Body of pancreas (tissue), 4 donors: ENCODE data around the gene IL16. TPM values are rescaled to one million over a fixed set of nuclear protein-coding genes. Genes with fewer than 3 reads are reported as not detected.
A peak's percentile ranks its signal among the peaks of the same experiment; 100 is the strongest.

Source experiments
- ATAC-seq: fragments of 150-250 bp; one replicate; pipeline ENCODE4 v1.9.1; 2016
- DNase-seq, 4 donors: peaks; one replicate each; pipeline ENCODE4 v3.0.0-alpha.2; 2019
- H3K27ac ChIP-seq, 4 donors: fragments of 200-600 bp; sonication (generic); 1 replicate in 3 of 4; 2 replicates in 1 of 4; pipeline versions ENCODE4 v1.5.1 to v1.6.1; 2016 to 2019; ENCODE audit warnings: mild to moderate bottlenecking in 1 of 4, mixed read lengths in 1 of 4, moderate library complexity in 1 of 4
- H3K27me3 ChIP-seq, 2 donors: fragments of 200-600 bp; sonication (generic); one replicate each; pipeline ENCODE4 v1.6.0; 2016; ENCODE audit warnings: mild to moderate bottlenecking in 1 of 2
- H3K36me3 ChIP-seq, 2 donors: fragments of 200-600 bp; sonication (generic); replicated peaks in 1 of 2; 2 replicates each; pipeline ENCODE4 v1.5.1; 2016; ENCODE audit warnings: low read depth in 2 of 2; ENCODE audit not compliant: insufficient read depth in 1 of 2
- H3K4me1 ChIP-seq: fragments of 200-600 bp; sonication (generic); one replicate; pipeline ENCODE4 v1.6.0; 2016
- H3K4me3 ChIP-seq, 2 donors: fragments of 200-600 bp; sonication (generic); 1 replicate in 1 of 2; 2 replicates in 1 of 2; pipeline ENCODE4 v1.5.1; 2016 to 2019
- H3K9me3 ChIP-seq, 3 donors: fragments of 200-600 bp; sonication (generic); 1 replicate in 2 of 3; 2 replicates in 1 of 3; pipeline ENCODE4 v1.5.1; 2016
- POLR2A ChIP-seq, 3 donors: fragments of 450-650 bp; IDR thresholded peaks; one replicate each; pipeline ENCODE4 v1.6.1; 2016; ENCODE audit warnings: antibody characterized with exemption in 3 of 3, mild to moderate bottlenecking in 2 of 3
- WGBS, 2 donors: methylation state at CpG; one replicate each; pipeline ENCODE4 v1.1.5; 2017; 5-methylcytosine and 5-hydroxymethylcytosine counted together
- intact Hi-C: fragments of 100-400 bp; cut with DNase I; formaldehyde crosslinking; loops from one replicate; pipeline ENCODE4 v1.15.1; 2023
- total RNA-seq, 2 donors: library from RNA; depleted of rRNA; stranded (reverse); fragments of >200 nt; gene quantifications; one replicate each; pipeline ENCODE4 v1.1.0, GENCODE V29; 2016
- TF ChIP-seq, protein P1 (sequence below), 7 experiments: fragments of 450-650 bp in 4 of 7; fragments of 200-600 bp in 3 of 7; sonication (generic) in 3 of 7; IDR thresholded peaks; one replicate each; pipeline ENCODE4 v1.5.1; 2016 to 2019; ENCODE audit warnings: antibody characterized with exemption in 7 of 7

IL16 gene
- total RNA-seq, 2 donors from 2014 or later: 2.9 to 4.9 TPM

DNA sequence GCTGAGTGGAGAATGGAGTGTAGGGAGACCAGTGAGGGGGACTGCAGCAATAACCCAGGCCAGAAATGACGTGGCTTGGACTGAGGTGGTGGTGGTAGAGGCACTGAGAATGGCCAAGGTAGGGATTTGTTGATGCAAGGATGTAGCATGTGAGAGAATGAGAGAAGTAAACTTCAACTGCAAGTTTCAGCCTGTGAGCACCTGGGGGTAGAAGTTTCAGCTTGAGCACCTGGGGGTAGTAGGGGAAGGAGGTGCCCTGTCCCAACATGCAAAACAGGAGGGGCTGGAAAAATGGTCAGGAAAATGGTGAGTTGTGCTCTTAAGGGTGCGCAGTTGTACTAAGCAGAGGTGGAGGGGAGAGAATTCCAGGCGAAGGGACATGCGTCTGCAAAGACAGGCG, 31.0 kb downstream of the IL16 start:
- Histone ChIP-seq H3K27ac (no peak overlapping the region), H3K9me3 (no peaks in the 10 kb centered on the region), H3K4me1 (no peaks in the 10 kb centered on the region), H3K27me3 (no peaks in the 10 kb centered on the region), H3K36me3 (no peaks in the 10 kb centered on the region), H3K4me3 (no peak overlapping the region)
- ATAC-seq (no peak), DNase-seq (no peak)
- TF ChIP-seq, protein P1, sequence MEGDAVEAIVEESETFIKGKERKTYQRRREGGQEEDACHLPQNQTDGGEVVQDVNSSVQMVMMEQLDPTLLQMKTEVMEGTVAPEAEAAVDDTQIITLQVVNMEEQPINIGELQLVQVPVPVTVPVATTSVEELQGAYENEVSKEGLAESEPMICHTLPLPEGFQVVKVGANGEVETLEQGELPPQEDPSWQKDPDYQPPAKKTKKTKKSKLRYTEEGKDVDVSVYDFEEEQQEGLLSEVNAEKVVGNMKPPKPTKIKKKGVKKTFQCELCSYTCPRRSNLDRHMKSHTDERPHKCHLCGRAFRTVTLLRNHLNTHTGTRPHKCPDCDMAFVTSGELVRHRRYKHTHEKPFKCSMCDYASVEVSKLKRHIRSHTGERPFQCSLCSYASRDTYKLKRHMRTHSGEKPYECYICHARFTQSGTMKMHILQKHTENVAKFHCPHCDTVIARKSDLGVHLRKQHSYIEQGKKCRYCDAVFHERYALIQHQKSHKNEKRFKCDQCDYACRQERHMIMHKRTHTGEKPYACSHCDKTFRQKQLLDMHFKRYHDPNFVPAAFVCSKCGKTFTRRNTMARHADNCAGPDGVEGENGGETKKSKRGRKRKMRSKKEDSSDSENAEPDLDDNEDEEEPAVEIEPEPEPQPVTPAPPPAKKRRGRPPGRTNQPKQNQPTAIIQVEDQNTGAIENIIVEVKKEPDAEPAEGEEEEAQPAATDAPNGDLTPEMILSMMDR (IDR thresholded peaks at IDR 0.05): no peak
- TF ChIP-seq POLR2A (IDR thresholded peaks at IDR 0.05): no peak
- intact Hi-C loops: no loop called here
- 81 to 85% methylated on average over 5 of the region's 5 CpGs for WGBS, 2 donors

GRCh38 chr15:81229586-81229985, 32.9 kb downstream of the IL16 start:
- intact Hi-C loops: no loop called here
- DNase-seq (peak in 1 of 4 donors; percentile 29), ATAC-seq (peak; percentile 52)
- Histone ChIP-seq H3K27ac (no peak overlapping the region), H3K36me3 (no peaks in the 10 kb centered on the region), H3K27me3 (no peaks in the 10 kb centered on the region), H3K9me3 (no peaks in the 10 kb centered on the region), H3K4me3 (no peak overlapping the region), H3K4me1 (no peaks in the 10 kb centered on the region)
- TF ChIP-seq POLR2A (IDR thresholded peaks at IDR 0.05): no peak
- TF ChIP-seq, protein P1 (IDR thresholded peaks at IDR 0.05): no peak
- 44 to 54% methylated on average over 3 of the region's 3 CpGs for WGBS, 2 donors

GRCh38 chr15:81235276-81236123, 38.8 kb downstream of the IL16 start:
- no peak overlapping the region for H3K27ac ChIP-seq

DNA sequence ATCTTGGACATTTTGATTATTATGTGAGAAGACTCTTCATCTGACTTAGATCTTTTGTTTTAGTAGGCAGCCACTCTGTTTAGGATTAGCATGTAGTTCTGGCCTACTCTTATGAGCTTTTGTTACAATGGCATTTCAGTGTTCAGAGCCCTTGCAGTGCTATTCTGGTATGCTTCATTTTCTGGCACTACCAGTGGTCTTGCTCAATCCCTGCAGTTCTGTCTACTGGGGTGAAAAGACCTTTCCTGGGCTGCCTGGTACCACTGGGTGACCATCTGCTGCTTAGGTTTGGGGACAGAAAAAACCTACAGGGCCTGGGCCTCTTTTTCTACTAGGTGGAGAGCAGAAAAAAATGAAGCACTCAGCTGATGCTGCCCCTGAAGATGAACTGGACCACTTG, 42.5 kb downstream of the IL16 start:
- Histone ChIP-seq H3K27me3 (no peaks in the 10 kb centered on the region), H3K9me3 (peaks cover 0 to 7% (median 0%) of the 10 kb centered on the region in 3 donors), H3K36me3 (no peaks in the 10 kb centered on the region), H3K4me1 (no peaks in the 10 kb centered on the region), H3K27ac (no peak overlapping the region), H3K4me3 (no peak overlapping the region)
- intact Hi-C loops: no loop called here
- no peak for TF ChIP-seq POLR2A (IDR thresholded peaks at IDR 0.05)
- DNase-seq (no peak), ATAC-seq (no peak)

More at GRCh38 chr15:81235276-81236123, 38.8 kb downstream of the IL16 start:
- no peaks in the 10 kb centered on the region for H3K36me3 ChIP-seq
- WGBS, 2 donors: 93 to 94% methylated on average over 7 of the region's 7 CpGs
- no peaks in the 10 kb centered on the region for H3K4me1 ChIP-seq
- no peaks in the 10 kb centered on the region for H3K27me3 ChIP-seq
- intact Hi-C loops: no loop called here
- no peaks in the 10 kb centered on the region for H3K9me3 ChIP-seq
- DNase-seq (no peak), ATAC-seq (no peak)
- TF ChIP-seq POLR2A (IDR thresholded peaks at IDR 0.05): no peak
- TF ChIP-seq, protein P1 (IDR thresholded peaks at IDR 0.05): no peak
- H3K4me3 ChIP-seq: no peak overlapping the region

DNA sequence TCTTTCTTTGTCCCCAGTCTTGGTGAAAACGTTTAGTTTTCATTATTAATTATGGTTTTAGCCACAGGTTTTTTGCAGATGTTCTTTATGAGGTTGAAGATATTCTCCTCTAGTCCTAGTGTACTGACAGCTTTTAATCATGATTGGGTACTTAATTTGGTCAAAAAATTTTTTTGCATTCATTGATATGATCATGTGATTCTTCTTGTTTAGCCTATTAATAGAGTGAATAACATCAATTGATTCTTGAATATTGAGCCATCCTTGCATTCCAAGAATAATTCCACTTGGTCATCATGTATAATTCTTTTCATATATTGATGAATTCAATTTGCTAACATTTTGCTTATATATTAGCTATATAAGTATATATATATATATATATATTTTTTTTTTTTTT, 46.1 kb downstream of the IL16 start:
- DNase-seq (no peak), ATAC-seq (no peak)
- Histone ChIP-seq H3K36me3 (no peaks in the 10 kb centered on the region), H3K4me3 (no peak overlapping the region), H3K4me1 (no peaks in the 10 kb centered on the region), H3K9me3 (peaks cover 0 to 7% (median 0%) of the 10 kb centered on the region in 3 donors), H3K27ac (no peak overlapping the region), H3K27me3 (no peaks in the 10 kb centered on the region)
- WGBS, 2 donors: 29 to 39% methylated on average over 1 of the region's 1 CpG
- TF ChIP-seq POLR2A (IDR thresholded peaks at IDR 0.05): no peak
- TF ChIP-seq, protein P1 (IDR thresholded peaks at IDR 0.05): no peak
- intact Hi-C loops: no loop called here
